Stimulated activated CD4-positive, alpha-beta T cell treated with anti-CD3 and anti-CD28 coated beads, Interleukin-1b, Interleukin-23, amount 100 ng/mL, for 24 hours (primary cell): Measurements from ENCODE around the gene HS6ST2.
"Not testable (repeated sequence)": the region's sequence is repeated elsewhere in the genome, so short reads cannot be mapped to it uniquely, and the experiment has no call there.

Source experiments
- DNase-seq, 4 experiments: peaks; one replicate each; pipeline ENCODE4 v3.0.0-alpha.2; 2020; ENCODE audit warnings: low read depth in 4 of 4, low spot score in 1 of 4

HS6ST2 gene

GRCh38 chrX:132958091-132958703 is at the start of gene HS6ST2:
HS6ST2 (minus strand) TSS chrX:132958629.
- DNase-seq, result no peak

DNA sequence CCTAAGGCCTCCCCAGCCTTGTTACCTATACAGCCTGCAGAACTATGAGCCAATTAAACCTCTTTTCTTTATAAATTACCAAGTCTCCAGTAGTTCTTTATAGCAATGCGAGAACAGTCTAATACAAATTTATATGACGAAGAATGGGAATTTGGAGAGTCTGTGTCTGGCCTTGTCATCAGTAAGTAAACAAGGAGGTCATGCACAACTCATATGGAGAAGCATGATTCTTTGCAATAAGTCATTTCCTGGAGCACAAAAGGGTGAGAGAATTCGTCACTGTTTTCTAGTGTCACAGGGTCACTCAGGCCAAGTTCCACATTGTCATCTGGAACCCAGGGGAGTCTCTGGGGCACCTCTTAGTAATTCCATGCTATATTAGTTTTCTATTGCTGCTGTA is 49.0 kb upstream of the HS6ST2 start:
- DNase-seq, result no peak

DNA sequence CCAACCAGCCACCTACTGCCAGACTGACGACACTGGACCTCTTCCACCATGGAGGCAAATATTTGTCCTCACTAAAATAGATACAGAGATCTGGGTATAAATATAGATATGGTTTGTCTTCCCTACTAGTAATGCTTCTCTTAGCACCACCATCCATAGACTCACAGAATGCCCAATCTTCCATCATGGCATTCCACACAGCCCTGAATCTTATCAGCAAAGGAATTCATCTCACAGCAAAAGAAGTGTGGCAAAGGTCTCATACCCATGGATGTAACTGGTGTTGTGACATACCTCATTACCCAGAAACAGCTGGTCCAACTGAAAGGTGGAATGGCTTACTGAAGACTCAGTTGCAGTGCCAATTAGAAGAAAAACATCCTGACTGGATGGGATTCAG is 47.2 kb upstream of the HS6ST2 start:
- DNase-seq, result no peak

GRCh38 chrX:133005042-133005441 is 46.6 kb upstream of the HS6ST2 start:
- no peak for DNase-seq

DNA sequence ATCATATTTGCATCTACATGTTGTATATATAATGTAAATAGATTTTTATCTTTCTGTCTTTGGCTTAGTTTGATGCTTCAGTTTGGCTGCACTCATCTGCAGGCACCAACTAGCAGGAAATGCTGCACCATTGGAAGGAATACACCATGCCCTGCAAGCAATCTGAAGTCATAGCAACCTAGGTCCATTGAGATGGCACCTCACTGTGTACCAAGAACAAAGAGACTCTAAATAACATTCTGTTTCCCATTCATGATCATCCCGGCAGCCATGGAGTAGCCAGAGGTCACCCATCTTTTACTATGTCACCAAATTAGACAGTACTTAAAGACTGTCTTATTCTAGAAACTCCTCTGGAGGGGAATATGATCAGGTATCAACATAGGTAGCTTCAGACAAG is 40.8 kb upstream of the HS6ST2 start:
- DNase-seq, result no peak

DNA sequence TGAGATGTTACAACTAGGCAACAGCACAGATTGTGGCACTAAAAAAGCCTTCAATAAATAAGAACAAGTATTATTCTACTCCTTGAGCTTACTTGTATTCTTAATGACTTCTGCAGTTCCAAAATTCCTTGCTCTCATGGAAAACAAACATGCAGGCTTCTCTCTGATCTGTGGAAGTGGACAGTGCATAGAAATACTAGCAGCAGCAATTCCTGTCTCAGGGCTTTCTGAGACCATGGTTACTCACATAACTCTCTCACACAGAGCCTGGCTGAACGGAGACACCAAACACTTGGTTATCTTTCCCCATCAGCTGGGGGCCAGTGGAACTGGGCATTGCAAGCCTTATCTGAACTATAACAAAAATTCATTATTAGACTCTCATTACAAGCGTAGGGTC is 32.4 kb upstream of the HS6ST2 start:
- no peak for DNase-seq

DNA sequence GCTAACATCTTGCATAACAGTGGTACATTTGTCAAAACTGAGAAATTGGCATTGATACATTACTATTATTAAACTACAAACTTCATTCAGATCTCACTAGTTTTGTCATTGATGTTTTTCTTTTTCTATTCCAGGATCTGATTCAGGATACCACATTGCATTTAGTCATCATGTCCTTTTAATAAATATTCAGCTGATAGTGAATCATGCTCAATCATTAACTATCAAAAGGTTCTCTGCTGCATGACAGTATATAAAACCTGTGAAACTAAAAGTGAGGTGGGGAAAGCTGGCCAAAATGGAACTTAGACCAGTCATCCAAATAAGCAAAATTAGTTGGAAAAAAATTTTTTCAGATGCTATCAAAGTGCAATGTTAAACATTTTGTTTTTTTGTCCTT is 28.1 kb upstream of the HS6ST2 start:
- DNase-seq, result no peak

DNA sequence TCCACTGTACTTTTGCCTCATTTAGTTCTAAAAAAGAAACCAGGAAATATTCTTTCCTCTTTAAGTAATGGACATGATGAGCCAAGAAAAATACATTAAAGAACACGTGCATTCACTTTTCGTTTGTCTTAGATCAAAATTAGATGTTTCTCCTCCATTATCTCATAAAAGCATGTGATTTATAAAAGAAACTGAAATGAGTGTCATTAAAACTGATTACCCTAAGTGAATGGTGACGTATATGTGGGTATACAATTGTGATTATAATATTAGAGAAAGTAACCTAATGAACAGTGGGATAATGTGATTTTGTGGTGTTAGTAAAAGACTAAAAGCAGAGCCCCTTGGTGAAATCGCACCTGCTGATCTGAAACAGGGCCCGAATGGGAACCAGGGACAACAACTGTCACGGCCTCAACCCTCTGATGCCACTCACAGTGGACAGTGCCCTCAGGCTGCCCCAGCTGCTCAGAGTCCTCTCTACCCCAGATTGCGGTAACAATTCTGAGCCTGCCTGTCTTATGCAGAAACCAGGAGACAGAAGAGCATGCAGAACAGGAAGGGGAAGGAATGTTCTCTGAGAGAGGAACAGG is 25.7 kb upstream of the HS6ST2 start:
- DNase-seq, result no peak

GRCh38 chrX:132983496-132983895 is 25.1 kb upstream of the HS6ST2 start:
- DNase-seq, result no peak

- DNase-seq, result not testable (repeated sequence)
Observed at GRCh38 chrX:132980035-132980434, 21.6 kb upstream of the HS6ST2 start.

- no peak for DNase-seq
Observed at GRCh38 chrX:132968296-132968949, 10.0 kb upstream of the HS6ST2 start.

GRCh38 chrX:132967049-132967448 is 8.6 kb upstream of the HS6ST2 start:
- DNase-seq, result no peak

- no peak for DNase-seq
Observed at GRCh38 chrX:132965461-132965860, 7.0 kb upstream of the HS6ST2 start.

DNA sequence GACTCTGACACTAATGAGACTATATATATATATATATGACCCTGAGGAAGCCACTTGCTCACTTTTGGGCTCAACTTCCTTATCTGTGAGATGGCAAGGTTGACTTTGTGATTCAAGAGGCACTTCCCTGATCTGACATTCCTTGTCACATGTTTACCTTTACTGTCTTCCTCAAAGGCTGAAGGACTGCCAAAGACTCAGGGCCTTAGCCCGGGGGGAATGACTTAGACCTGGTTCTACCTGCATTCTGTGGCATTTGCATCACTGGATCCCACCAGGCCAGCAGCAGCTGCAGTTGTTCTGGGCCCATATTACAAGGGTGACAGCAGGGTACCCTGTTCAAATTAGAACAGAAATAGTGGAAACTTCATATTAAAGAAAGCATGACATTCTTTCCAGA is 3.1 kb upstream of the HS6ST2 start:
- no peak for DNase-seq

- no peak for DNase-seq
Observed at GRCh38 chrX:132957211-132958090, 978 bp downstream of the HS6ST2 start.

- no peak for DNase-seq
Observed at GRCh38 chrX:132956421-132957210, 1.8 kb downstream of the HS6ST2 start.

- no peak for DNase-seq
Observed at GRCh38 chrX:132955690-132956089, 2.7 kb downstream of the HS6ST2 start.

DNA sequence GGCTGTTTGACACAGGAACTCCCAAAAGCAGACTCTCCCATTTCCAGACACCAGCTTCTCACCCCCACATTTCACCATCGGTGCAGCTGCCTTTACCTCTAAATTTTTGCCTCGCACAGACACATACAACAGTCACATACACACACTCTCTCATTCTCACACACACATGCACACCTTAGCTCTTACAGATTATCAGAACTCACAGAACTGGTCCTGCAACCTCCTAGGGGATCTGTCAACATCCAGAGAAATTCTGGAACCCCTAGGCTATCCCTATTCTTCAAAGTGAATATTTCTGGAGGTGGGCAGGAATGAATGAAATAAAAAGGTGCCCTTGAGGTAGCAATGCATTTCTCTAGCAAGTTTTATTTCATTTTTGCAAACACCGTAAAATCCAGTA is 4.1 kb downstream of the HS6ST2 start:
- DNase-seq, result no peak

GRCh38 chrX:132953354-132953753 is 5.1 kb downstream of the HS6ST2 start:
- no peak for DNase-seq

DNA sequence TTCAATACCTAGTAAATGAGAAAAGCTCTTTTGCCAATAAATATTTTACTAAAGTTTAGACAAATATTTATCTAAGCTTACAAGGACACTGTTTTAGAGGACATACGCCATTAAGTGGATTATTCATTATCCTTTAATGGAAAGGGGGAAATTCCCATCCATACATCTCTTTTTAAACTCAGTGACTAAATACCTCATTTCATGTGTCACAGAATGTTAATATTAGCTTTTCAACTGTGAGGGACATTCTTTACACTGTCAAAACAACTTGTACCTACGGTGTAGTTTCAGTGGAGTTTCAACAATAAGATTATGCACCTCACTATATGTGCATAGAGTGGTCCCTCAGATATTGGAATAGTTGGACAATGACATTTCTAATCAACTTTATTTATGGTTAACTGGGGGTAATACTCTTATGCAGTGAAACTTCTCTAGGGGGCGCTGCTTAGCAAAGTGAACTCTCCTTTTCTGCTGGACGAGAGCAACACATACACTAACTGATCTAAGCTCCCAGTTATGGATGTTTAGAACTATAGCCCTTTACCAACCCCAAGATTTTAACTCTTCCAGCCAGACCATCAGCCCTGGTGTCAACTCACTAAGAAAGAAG is 9.7 kb downstream of the HS6ST2 start:
- no peak for DNase-seq
